GM21529 (cell line): ENCODE measurements around the gene UPP2.

Experiments used
- ATAC-seq: cut with Tn5 transposase; IDR thresholded peaks from one replicate; pipeline ENCODE4 v1.9.1; 2021; ENCODE audit not compliant: unreplicated experiment

UPP2 gene

GRCh38 chr2:158135096-158135495 lies 33.4 kb downstream of the UPP2 start:
- ATAC-seq, result no peak

- ATAC-seq, result no peak
Measured at GRCh38 chr2:158138255-158138654, 36.6 kb downstream of the UPP2 start.

GRCh38 chr2:158140201-158140600 lies 38.5 kb downstream of the UPP2 start:
- no peak for ATAC-seq

- no peak for ATAC-seq
Measured at GRCh38 chr2:158142165-158142564, 40.5 kb downstream of the UPP2 start.

GRCh38 chr2:158142568-158143332 lies 41.1 kb downstream of the UPP2 start:
- ATAC-seq, result no peak

- no peak for ATAC-seq
Measured at GRCh38 chr2:158143703-158144360, 42.2 kb downstream of the UPP2 start.

- no peak for ATAC-seq
Measured at GRCh38 chr2:158144914-158145625, 43.4 kb downstream of the UPP2 start.

- no peak for ATAC-seq
Measured at GRCh38 chr2:158153270-158154015, 51.8 kb downstream of the UPP2 start.

- ATAC-seq, result no peak
Measured at GRCh38 chr2:158154596-158154995, 52.9 kb downstream of the UPP2 start.

- no peak for ATAC-seq
Measured at GRCh38 chr2:158172719-158173118, 71.0 kb downstream of the UPP2 start.

GRCh38 chr2:158174495-158174894 lies 72.8 kb downstream of the UPP2 start:
- no peak for ATAC-seq

GRCh38 chr2:158174956-158175355 lies 73.3 kb downstream of the UPP2 start:
- no peak for ATAC-seq

- ATAC-seq, result no peak
Measured at GRCh38 chr2:158178646-158179045, 77.0 kb downstream of the UPP2 start.

GRCh38 chr2:158179660-158180059 lies 78.0 kb downstream of the UPP2 start:
- ATAC-seq, result peak; percentile 66

- no peak for ATAC-seq
Measured at GRCh38 chr2:158181171-158181570, 79.5 kb downstream of the UPP2 start.

GRCh38 chr2:158182676-158183295 lies 81.1 kb downstream of the UPP2 start:
- ATAC-seq, result no peak

- no peak for ATAC-seq
Measured at GRCh38 chr2:158184001-158184400, 82.3 kb downstream of the UPP2 start.

- no peak for ATAC-seq
Measured at GRCh38 chr2:158184556-158185343, 83.1 kb downstream of the UPP2 start.
